Testis (tissue), 3 donors: ENCODE measurements around the gene ART5. TPM values are rescaled to one million over a fixed set of nuclear protein-coding genes. Genes with fewer than 3 reads are reported as not detected.

Source experiments
- DNase-seq: peaks from one replicate; pipeline ENCODE4 v3.0.0-alpha.2; 2019
- H3K27ac ChIP-seq, 2 donors: fragments of 200-600 bp; sonication (generic); one replicate each; pipeline ENCODE4 v1.5.1; 2019
- H3K27me3 ChIP-seq: fragments of 200-600 bp; sonication (generic); one replicate; pipeline ENCODE4 v1.5.1; 2019
- H3K36me3 ChIP-seq: fragments of 200-600 bp; sonication (generic); one replicate; pipeline ENCODE4 v1.5.1; 2017; ENCODE audit warnings: low read depth; ENCODE audit errors: missing control alignments
- H3K4me1 ChIP-seq: fragments of 200-600 bp; sonication (generic); one replicate; pipeline ENCODE4 v1.5.1; 2019
- H3K4me3 ChIP-seq, 2 donors: fragments of 200-600 bp; sonication (generic); one replicate each; pipeline ENCODE4 v1.5.1; 2017 to 2019
- H3K9me3 ChIP-seq: fragments of 200-600 bp; sonication (generic); one replicate; pipeline ENCODE4 v1.5.1; 2017
- POLR2A ChIP-seq: fragments of 450-650 bp; IDR thresholded peaks from one replicate; pipeline ENCODE4 v1.6.1; 2017; ENCODE audit warnings: antibody characterized with exemption, mild to moderate bottlenecking, moderate library complexity
- WGBS, 2 donors: methylation state at CpG; one replicate each; pipeline ENCODE4 v1.1.5; 2018; 5-methylcytosine and 5-hydroxymethylcytosine counted together
- intact Hi-C: fragments of 100-400 bp; cut with DNase I; formaldehyde crosslinking; loops from one replicate; pipeline ENCODE4 v1.15.1; 2023; ENCODE audit warnings: low total_unique reads
- polyA plus RNA-seq: library from polyadenylated mRNA; stranded (reverse); fragments of 350-450 nt; fragmentation: Illumina TruSeq; extraction: RNeasy Lipid Tissue Mini Kit (QIAGEN cat#74804); gene quantifications from one replicate; pipeline ENCODE4 v1.2.3, GENCODE V29; 2014; ENCODE audit warnings: low read depth, low replicate concordance; ENCODE audit not compliant: insufficient read depth
- total RNA-seq, 2 donors: library from RNA; depleted of rRNA; stranded (reverse); fragments of >200 nt; gene quantifications; one replicate each; pipeline ENCODE4 v1.2.3, GENCODE V29; 2016
- TF ChIP-seq, protein P1 (sequence below), 3 experiments: fragments of 450-650 bp in 2 of 3; fragments of 200-600 bp in 1 of 3; sonication (generic) in 1 of 3; IDR thresholded peaks; one replicate each; pipeline ENCODE4 v1.5.1; 2016 to 2019; ENCODE audit warnings: antibody characterized with exemption in 3 of 3, mild to moderate bottlenecking in 2 of 3, moderate library complexity in 1 of 3

The ART5 gene
- total and polyA plus RNA-seq, 3 donors from 2014 or later = 9.9 to 50.8 (median 31.7) TPM

DNA sequence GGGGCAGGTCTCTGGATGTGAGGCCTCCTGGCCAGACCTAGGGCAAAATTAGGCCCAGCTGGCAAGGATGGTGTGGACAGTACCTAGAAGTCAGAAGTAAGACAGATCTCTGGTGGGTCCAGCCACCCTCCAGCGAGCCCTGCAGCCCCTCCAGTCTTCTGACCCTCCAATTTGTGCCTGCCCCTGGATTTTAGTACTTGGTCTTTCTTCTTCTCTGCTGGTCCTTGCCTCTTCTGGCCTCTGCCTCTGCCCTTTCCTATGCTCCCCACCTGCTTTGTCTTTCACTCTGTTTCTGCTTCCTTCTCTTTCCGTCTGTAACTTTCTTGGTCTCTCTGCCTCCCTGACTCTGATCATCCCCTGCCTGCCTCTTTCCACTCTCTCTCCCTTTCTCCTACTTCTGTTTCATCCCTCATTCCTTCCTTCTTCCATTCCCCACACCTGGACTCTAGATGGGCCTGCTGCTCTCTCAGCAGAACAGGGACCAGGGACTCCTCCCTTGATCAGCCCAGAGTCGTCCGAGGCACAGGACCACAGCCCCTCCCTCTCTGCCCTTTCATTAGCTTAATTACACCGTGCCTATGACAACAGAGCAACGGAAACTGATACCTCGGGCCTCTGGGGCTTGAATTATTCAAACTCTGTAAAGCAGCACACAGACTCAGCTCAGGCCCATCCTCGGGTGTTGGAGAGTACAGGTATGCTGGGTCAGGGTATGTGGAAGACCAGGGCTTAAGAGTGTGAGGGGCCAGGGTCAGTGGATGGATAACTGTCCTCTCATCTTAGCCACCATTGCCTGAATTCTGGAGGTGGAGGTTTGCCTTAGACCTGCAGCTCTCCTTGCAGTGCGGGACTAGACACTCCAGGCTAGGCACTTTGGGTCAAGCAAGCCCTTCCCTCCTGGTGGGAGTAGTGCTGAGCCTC lies 29.8 kb upstream of the ART5 start, which contains the start of gene CHRNA10:
Gene CHRNA10 (minus strand): TSS at position 51 of the 921 bp plus-strand sequence. CDS start 72 bp downstream, outside the sequence.
- WGBS, 2 donors = 65 to 72% methylated on average over 9 of the region's 9 CpGs
- Histone ChIP-seq H3K27ac (no peak within 1 kb of the TSS), H3K4me3 (no peak within 1 kb of the TSS), H3K9me3 (no peaks in the 10 kb centered on the region), H3K27me3 (no peaks in the 10 kb centered on the region), H3K4me1 (no peaks in the 10 kb centered on the region), H3K36me3 (no peaks in the 10 kb centered on the region)
- TF ChIP-seq POLR2A = no peak
- TF ChIP-seq, protein P1, sequence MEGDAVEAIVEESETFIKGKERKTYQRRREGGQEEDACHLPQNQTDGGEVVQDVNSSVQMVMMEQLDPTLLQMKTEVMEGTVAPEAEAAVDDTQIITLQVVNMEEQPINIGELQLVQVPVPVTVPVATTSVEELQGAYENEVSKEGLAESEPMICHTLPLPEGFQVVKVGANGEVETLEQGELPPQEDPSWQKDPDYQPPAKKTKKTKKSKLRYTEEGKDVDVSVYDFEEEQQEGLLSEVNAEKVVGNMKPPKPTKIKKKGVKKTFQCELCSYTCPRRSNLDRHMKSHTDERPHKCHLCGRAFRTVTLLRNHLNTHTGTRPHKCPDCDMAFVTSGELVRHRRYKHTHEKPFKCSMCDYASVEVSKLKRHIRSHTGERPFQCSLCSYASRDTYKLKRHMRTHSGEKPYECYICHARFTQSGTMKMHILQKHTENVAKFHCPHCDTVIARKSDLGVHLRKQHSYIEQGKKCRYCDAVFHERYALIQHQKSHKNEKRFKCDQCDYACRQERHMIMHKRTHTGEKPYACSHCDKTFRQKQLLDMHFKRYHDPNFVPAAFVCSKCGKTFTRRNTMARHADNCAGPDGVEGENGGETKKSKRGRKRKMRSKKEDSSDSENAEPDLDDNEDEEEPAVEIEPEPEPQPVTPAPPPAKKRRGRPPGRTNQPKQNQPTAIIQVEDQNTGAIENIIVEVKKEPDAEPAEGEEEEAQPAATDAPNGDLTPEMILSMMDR (IDR thresholded peaks at IDR 0.05) = no peak
- intact Hi-C loops = no loop called here
- DNase-seq = no peak

DNA sequence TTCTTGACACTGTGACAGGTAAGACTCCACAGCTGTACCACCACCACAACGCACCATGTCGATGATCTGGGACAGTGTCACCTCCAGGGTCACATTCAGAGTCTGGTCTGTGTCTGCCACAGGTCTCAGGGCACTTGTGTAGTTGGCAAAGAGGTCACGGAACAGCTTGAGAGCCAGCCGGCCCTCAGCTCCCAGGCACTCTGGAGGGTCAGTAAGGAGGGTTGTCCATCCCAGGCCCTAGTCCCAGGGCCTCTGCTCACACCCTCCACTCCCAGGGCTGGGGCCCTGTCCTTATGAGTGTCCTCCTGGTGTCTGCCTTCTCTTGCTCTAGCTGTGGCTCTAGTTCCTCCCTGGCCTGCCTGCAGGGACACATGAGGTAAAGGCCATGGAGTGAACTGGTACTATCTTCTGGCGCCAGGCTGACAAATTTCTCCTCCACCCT lies 28.0 kb upstream of the ART5 start:
- WGBS, 2 donors = 87 to 97% methylated on average over 5 of the region's 5 CpGs
- no peaks in the 10 kb centered on the region for H3K27me3 ChIP-seq
- H3K9me3 ChIP-seq = no peaks in the 10 kb centered on the region
- intact Hi-C loops = no loop called here
- no peak for DNase-seq
- H3K4me3 ChIP-seq = no peak overlapping the region
- H3K4me1 ChIP-seq = no peaks in the 10 kb centered on the region
- no peaks in the 10 kb centered on the region for H3K36me3 ChIP-seq
- TF ChIP-seq, protein P1 (IDR thresholded peaks at IDR 0.05) = no peak
- TF ChIP-seq POLR2A = no peak
- H3K27ac ChIP-seq = no peak overlapping the region

DNA sequence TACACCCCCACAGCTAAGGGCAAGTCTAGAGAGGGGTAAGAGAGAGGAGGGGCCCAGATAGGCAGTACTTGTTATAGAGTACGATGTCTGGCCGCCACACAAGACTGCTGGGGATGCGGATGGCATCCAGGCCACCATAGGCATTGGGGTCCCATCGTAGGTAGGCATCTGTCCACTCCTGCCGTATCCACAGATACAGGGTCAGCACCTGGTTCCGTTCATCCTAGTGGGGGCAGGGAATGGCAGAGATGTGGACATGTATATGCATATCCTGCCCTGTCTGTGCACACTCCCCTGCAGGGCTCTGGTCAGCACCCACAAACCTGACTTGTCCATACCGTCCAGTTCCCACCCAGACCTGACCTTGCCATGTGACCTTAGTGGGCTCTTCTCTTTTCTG lies 27.3 kb upstream of the ART5 start:
- Histone ChIP-seq H3K36me3 (no peaks in the 10 kb centered on the region), H3K4me3 (no peak overlapping the region), H3K27me3 (no peaks in the 10 kb centered on the region), H3K9me3 (no peaks in the 10 kb centered on the region), H3K27ac (no peak overlapping the region), H3K4me1 (no peaks in the 10 kb centered on the region)
- intact Hi-C loops = no loop called here
- DNase-seq = no peak
- 93% methylated on average over 7 of the region's 7 CpGs for WGBS, 2 donors
- TF ChIP-seq, protein P1 (IDR thresholded peaks at IDR 0.05) = no peak
- no peak for TF ChIP-seq POLR2A

DNA sequence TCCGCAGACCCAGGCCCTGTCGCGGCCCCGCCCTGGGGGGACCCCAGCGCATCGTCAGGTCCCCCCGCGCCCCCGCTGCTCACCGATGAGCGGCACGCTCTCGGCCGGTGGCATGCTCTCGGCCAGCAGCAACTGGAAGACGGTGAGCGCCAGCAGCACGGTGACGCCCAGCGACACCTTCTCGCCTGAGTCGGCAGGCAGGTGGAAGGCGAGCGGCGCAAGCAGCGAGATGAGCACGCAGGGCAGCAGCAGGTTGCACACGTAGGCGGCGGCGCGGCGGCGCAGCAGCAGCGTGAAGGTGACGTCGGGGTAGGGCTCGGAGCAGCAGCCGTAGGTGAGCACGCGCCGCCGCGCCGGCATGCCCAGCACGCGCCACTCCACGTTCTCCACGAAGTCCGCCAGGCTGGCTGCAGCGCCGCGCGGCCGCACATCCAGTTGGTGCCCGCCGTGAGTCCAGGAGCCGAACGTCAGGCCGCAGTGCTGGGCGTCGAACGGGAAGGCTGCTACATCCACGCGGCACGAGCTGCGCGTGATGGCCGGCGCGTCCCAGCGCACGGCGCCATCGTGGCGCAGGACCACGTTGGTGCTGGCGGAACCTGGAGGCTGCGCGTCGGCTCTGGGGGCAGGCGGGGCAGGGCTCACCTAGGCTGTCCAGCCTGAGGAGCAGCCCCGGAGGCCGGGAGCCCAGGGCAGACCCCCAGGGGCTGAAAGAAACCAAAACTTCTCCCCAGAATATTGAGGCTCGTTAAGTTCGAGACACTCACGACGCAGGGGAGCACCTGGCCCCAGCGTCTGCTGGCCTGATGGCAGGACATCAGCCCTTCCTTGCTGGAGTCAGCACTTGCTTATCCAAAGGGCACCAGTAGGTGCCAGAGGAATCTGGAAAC lies 25.6 kb upstream of the ART5 start:
- 82 to 85% methylated on average over 56 to 89 of the region's 89 CpGs for WGBS, 2 donors
- Histone ChIP-seq H3K27me3 (no peaks in the 10 kb centered on the region), H3K4me3 (peak overlapping the region in 1 of 2 donors; percentile 31), H3K27ac (no peak overlapping the region), H3K36me3 (no peaks in the 10 kb centered on the region), H3K4me1 (no peaks in the 10 kb centered on the region), H3K9me3 (no peaks in the 10 kb centered on the region)
- TF ChIP-seq, protein P1 (IDR thresholded peaks at IDR 0.05) = no peak
- no peak for TF ChIP-seq POLR2A
- intact Hi-C loops = no loop called here
- DNase-seq = peak; percentile 25
